SK-N-SH treated with all-trans-retinoic acid at 6 μM for 48 hours (cell line): ENCODE data around the gene HSD3B2.

Experiments used
- ARNTL ChIP-seq: fragments of 450-650 bp; formaldehyde crosslinking; IDR thresholded peaks from 2 replicates; pipeline ENCODE4 v1.5.0; 2020; ENCODE audit warnings: low read depth, mild to moderate bottlenecking, moderate library complexity, borderline replicate concordance
- CREB5 ChIP-seq: fragments of 250-450 bp; sonication (Bioruptor Pico); IDR thresholded peaks from 2 replicates; pipeline ENCODE4 v1.5.1; 2020; ENCODE audit warnings: low read depth, mild to moderate bottlenecking, moderate library complexity
- CSDC2 ChIP-seq: fragments of 250-450 bp; sonication (Bioruptor Pico); IDR thresholded peaks from 2 replicates; pipeline ENCODE4 v1.5.0; 2020; ENCODE audit warnings: mild to moderate bottlenecking, moderate library complexity
- ESRRG ChIP-seq: fragments of 250-450 bp; sonication (Bioruptor Pico); IDR thresholded peaks from 2 replicates; pipeline ENCODE4 v1.6.1; 2021; ENCODE audit warnings: mild to moderate bottlenecking
- ISL1 ChIP-seq: fragments of 250-450 bp; sonication (Bioruptor Pico); IDR thresholded peaks from 2 replicates; pipeline ENCODE4 v2.1.2; 2022; ENCODE audit warnings: mild to moderate bottlenecking, moderate library complexity
- OSR1 ChIP-seq: fragments of 250-450 bp; sonication (Bioruptor Pico); IDR thresholded peaks from 2 replicates; pipeline ENCODE4 v1.8.0; 2022; ENCODE audit warnings: moderate library complexity, mild to moderate bottlenecking, inconsistent platforms
- PATZ1 ChIP-seq: fragments of 250-450 bp; sonication (Bioruptor Pico); IDR thresholded peaks from 2 replicates; pipeline ENCODE4 v1.8.0; 2020; ENCODE audit warnings: mild to moderate bottlenecking, moderate library complexity, borderline replicate concordance
- TCF4 ChIP-seq: fragments of 250-450 bp; sonication (Bioruptor Pico); IDR thresholded peaks from 2 replicates; pipeline ENCODE4 v1.8.0; 2021; ENCODE audit warnings: mild to moderate bottlenecking, moderate library complexity, borderline replicate concordance
- TOX ChIP-seq: fragments of 250-450 bp; sonication (Bioruptor Pico); IDR thresholded peaks from 2 replicates; pipeline ENCODE4 v1.8.0; 2021; ENCODE audit warnings: mild to moderate bottlenecking, moderate library complexity, borderline replicate concordance
- TSHZ2 ChIP-seq: fragments of 250-450 bp; sonication (Bioruptor Pico); IDR thresholded peaks from 2 replicates; pipeline ENCODE4 v1.5.0; 2020; ENCODE audit warnings: mild to moderate bottlenecking, moderate library complexity
- ZFP3 ChIP-seq: fragments of 250-450 bp; sonication (Bioruptor Pico); IDR thresholded peaks from 2 replicates; pipeline ENCODE4 v1.5.0; 2020; ENCODE audit warnings: mild to moderate bottlenecking, moderate library complexity

- TF ChIP-seq TCF4 (CRISPR knock-in tag) (no peak), ESRRG (CRISPR knock-in tag) (no peak), CREB5 (no peak), OSR1 (no peak), CSDC2 (CRISPR knock-in tag) (no peak), ZFP3 (CRISPR knock-in tag) (no peak), ISL1 (CRISPR knock-in tag) (no peak), ARNTL (no peak), TOX (CRISPR knock-in tag) (no peak), TSHZ2 (CRISPR knock-in tag) (no peak), PATZ1 (no peak)
These were observed 4.2 kb downstream of the HSD3B2 start for GRCh38 chr1:119419109-119419508.
